Measurements from ENCODE around the gene DDIT4. TPM values are rescaled to one million over a fixed set of nuclear protein-coding genes. Genes with fewer than 3 reads are reported as not detected.

Gene DDIT4
- total and polyA plus RNA-seq, 9 of the 15 experiments (the other 6 are each of a cell fraction or from before 2014, with no cell fraction given), result 8.2 to 675 (median 159) TPM

DNA sequence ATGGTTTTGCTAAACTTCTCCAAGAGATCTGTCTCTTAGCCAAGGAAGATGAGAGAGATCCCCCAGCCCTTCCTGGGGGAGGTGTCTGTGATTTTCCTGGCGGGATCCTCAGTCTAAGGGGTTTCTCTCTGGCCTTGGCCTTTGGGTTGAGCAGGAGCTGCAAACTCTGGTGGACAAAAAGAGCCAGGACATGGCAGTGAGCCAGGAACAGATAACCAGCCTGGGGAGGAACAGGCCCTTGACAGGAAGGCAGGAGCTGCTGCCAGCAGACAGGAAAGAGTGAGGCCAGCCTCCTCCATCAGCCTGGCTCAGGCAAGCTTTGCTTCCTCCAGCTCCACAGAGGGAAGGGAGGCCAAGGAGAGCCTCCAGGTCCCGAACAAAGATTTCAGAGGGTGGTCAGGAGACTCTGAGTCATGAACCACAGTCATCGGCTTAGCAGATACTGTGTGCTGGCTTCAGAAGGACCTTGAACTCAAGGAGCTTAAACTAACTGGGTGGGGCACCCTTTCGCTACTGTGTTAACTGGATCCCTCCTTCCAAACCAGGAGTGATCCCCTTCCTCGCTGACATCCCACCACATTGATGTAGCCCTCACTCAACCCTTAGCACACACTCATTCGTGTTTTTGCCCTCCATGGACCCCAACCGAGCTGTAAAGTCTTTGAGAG is 34.7 kb downstream of the DDIT4 start (continued):
- TF ChIP-seq, protein P1, sequence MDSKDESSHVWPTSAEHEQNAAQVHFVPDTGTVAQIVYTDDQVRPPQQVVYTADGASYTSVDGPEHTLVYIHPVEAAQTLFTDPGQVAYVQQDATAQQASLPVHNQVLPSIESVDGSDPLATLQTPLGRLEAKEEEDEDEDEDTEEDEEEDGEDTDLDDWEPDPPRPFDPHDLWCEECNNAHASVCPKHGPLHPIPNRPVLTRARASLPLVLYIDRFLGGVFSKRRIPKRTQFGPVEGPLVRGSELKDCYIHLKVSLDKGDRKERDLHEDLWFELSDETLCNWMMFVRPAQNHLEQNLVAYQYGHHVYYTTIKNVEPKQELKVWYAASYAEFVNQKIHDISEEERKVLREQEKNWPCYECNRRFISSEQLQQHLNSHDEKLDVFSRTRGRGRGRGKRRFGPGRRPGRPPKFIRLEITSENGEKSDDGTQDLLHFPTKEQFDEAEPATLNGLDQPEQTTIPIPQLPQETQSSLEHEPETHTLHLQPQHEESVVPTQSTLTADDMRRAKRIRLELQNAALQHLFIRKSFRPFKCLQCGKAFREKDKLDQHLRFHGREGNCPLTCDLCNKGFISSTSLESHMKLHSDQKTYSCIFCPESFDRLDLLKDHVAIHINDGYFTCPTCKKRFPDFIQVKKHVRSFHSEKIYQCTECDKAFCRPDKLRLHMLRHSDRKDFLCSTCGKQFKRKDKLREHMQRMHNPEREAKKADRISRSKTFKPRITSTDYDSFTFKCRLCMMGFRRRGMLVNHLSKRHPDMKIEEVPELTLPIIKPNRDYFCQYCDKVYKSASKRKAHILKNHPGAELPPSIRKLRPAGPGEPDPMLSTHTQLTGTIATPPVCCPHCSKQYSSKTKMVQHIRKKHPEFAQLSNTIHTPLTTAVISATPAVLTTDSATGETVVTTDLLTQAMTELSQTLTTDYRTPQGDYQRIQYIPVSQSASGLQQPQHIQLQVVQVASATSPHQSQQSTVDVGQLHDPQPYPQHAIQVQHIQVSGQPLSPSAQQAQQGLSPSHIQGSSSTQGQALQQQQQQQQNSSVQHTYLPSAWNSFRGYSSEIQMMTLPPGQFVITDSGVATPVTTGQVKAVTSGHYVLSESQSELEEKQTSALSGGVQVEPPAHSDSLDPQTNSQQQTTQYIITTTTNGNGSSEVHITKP (IDR thresholded peaks at IDR 0.05; ENCODE audit: partially characterized antibody), result peak; percentile 56
- TF ChIP-seq, protein P2, sequence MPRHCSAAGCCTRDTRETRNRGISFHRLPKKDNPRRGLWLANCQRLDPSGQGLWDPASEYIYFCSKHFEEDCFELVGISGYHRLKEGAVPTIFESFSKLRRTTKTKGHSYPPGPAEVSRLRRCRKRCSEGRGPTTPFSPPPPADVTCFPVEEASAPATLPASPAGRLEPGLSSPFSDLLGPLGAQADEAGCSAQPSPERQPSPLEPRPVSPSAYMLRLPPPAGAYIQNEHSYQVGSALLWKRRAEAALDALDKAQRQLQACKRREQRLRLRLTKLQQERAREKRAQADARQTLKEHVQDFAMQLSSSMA (CRISPR knock-in tag; IDR thresholded peaks at IDR 0.05), result no peak
- TF ChIP-seq ZNF224 (CRISPR knock-in tag; IDR thresholded peaks at IDR 0.05), result no peak
- TF ChIP-seq, protein P3, sequence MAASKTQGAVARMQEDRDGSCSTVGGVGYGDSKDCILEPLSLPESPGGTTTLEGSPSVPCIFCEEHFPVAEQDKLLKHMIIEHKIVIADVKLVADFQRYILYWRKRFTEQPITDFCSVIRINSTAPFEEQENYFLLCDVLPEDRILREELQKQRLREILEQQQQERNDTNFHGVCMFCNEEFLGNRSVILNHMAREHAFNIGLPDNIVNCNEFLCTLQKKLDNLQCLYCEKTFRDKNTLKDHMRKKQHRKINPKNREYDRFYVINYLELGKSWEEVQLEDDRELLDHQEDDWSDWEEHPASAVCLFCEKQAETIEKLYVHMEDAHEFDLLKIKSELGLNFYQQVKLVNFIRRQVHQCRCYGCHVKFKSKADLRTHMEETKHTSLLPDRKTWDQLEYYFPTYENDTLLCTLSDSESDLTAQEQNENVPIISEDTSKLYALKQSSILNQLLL (CRISPR knock-in tag; IDR thresholded peaks at IDR 0.05; ENCODE audit: borderline replicate concordance), result no peak
- peak; percentile 21 for TF ChIP-seq HNRNPLL (IDR thresholded peaks at IDR 0.05; ENCODE audit: low read depth, low read length, poor library complexity, severe bottlenecking)
- TF ChIP-seq ZEB2 (IDR thresholded peaks at IDR 0.05), result peak; percentile 62
- TF ChIP-seq ELF4 (CRISPR knock-in tag; IDR thresholded peaks at IDR 0.05), result peak; percentile 41; the same call in 1 of the 2 replicates
- TF ChIP-seq, protein P4, sequence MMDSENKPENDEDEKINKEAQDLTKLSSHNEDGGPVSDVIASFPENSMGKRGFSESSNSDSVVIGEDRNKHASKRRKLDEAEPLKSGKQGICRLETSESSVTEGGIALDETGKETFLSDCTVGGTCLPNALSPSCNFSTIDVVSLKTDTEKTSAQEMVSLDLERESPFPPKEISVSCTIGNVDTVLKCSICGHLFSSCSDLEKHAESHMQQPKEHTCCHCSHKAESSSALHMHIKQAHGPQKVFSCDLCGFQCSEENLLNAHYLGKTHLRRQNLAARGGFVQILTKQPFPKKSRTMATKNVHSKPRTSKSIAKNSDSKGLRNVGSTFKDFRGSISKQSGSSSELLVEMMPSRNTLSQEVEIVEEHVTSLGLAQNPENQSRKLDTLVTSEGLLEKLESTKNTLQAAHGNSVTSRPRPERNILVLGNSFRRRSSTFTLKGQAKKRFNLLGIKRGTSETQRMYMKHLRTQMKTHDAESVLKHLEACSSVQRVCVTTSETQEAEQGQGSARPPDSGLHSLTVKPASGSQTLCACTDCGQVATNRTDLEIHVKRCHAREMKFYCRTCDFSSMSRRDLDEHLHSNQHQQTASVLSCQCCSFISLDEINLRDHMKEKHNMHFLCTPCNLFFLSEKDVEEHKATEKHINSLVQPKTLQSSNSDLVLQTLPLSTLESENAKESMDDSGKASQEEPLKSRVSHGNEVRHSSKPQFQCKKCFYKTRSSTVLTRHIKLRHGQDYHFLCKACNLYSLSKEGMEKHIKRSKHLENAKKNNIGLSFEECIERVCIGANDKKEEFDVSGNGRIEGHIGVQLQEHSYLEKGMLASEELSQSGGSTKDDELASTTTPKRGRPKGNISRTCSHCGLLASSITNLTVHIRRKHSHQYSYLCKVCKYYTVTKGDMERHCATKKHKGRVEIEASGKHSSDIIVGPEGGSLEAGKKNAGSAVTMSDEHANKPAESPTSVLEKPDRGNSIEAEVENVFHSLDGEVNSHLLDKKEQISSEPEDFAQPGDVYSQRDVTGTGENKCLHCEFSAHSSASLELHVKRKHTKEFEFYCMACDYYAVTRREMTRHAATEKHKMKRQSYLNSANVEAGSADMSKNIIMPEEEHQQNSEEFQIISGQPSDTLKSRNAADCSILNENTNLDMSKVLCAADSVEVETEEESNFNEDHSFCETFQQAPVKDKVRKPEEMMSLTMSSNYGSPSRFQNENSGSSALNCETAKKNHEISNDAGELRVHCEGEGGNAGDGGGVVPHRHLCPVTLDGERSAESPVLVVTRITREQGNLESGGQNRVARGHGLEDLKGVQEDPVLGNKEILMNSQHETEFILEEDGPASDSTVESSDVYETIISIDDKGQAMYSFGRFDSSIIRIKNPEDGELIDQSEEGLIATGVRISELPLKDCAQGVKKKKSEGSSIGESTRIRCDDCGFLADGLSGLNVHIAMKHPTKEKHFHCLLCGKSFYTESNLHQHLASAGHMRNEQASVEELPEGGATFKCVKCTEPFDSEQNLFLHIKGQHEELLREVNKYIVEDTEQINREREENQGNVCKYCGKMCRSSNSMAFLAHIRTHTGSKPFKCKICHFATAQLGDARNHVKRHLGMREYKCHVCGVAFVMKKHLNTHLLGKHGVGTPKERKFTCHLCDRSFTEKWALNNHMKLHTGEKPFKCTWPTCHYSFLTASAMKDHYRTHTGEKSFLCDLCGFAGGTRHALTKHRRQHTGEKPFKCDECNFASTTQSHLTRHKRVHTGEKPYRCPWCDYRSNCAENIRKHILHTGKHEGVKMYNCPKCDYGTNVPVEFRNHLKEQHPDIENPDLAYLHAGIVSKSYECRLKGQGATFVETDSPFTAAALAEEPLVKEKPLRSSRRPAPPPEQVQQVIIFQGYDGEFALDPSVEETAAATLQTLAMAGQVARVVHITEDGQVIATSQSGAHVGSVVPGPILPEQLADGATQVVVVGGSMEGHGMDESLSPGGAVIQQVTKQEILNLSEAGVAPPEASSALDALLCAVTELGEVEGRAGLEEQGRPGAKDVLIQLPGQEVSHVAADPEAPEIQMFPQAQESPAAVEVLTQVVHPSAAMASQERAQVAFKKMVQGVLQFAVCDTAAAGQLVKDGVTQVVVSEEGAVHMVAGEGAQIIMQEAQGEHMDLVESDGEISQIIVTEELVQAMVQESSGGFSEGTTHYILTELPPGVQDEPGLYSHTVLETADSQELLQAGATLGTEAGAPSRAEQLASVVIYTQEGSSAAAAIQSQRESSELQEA (IDR thresholded peaks at IDR 0.05; ENCODE audit: low read depth), result no peak
- TF ChIP-seq ZNF212 (CRISPR knock-in tag; IDR thresholded peaks at IDR 0.05), result no peak
- no peak for TF ChIP-seq ZBED1 (IDR thresholded peaks at IDR 0.05)
- TF ChIP-seq, protein P5, sequence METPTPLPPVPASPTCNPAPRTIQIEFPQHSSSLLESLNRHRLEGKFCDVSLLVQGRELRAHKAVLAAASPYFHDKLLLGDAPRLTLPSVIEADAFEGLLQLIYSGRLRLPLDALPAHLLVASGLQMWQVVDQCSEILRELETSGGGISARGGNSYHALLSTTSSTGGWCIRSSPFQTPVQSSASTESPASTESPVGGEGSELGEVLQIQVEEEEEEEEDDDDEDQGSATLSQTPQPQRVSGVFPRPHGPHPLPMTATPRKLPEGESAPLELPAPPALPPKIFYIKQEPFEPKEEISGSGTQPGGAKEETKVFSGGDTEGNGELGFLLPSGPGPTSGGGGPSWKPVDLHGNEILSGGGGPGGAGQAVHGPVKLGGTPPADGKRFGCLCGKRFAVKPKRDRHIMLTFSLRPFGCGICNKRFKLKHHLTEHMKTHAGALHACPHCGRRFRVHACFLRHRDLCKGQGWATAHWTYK (CRISPR knock-in tag; IDR thresholded peaks at IDR 0.05), result peak; percentile 56
- TF ChIP-seq RBM39 (optimal IDR thresholded peaks at IDR 0.05; ENCODE audit: low read depth, low read length), result no peak
